ENCODE data around the gene PROM1.

- TF ChIP-seq POLR2A (IDR thresholded peaks at IDR 0.05), result no peak
- TF ChIP-seq CTCF (IDR thresholded peaks at IDR 0.05), result no peak
These were observed 58.6 kb downstream of the PROM1 start for GRCh38 chr4:16025268-16025667.

All from body of pancreas (tissue), 4 donors.